Mesenchymal stem cell (in vitro differentiated cells and primary cell): ENCODE measurements around the gene LMNTD1. TPM values are rescaled to one million over a fixed set of nuclear protein-coding genes. Genes with fewer than 3 reads are reported as not detected.
"Not testable (repeated sequence)": the region's sequence is repeated elsewhere in the genome, so short reads cannot be mapped to it uniquely, and the experiment has no call there.

ENCODE experiments used
- DNase-seq: peaks from one replicate; pipeline ENCODE4 v3.0.0-alpha.2; 2013
- H2AFZ ChIP-seq: one replicate; pipeline ENCODE4 v1.6.1; 2013; ENCODE audit warnings: low read depth, mild to moderate bottlenecking, control low read depth, inconsistent platforms, low read length, moderate library complexity
- H2AK5ac ChIP-seq: 2 replicates; pipeline ENCODE4 v1.6.1; 2013; ENCODE audit warnings: low read length, moderate library complexity, mild to moderate bottlenecking, inconsistent platforms; ENCODE audit not compliant: severe bottlenecking
- H2BK120ac ChIP-seq: one replicate; pipeline ENCODE4 v1.6.1; 2013; ENCODE audit warnings: low read depth, mild to moderate bottlenecking, inconsistent platforms, low read length, moderate library complexity
- H2BK12ac ChIP-seq, 2 experiments: one replicate each; pipeline ENCODE4 v1.6.1; 2013; ENCODE audit warnings: inconsistent platforms in 2 of 2, low read length in 2 of 2, mild to moderate bottlenecking in 2 of 2, moderate library complexity in 2 of 2, control low read depth in 1 of 2
- H2BK15ac ChIP-seq: one replicate; pipeline ENCODE4 v1.6.1; 2013; ENCODE audit warnings: mild to moderate bottlenecking, low read depth, inconsistent platforms; ENCODE audit not compliant: poor library complexity, severe bottlenecking
- H2BK5ac ChIP-seq: 2 replicates; pipeline ENCODE4 v1.6.1; 2013; ENCODE audit warnings: low read depth, mild to moderate bottlenecking, low read length, control low read depth, inconsistent platforms; ENCODE audit not compliant: poor library complexity, severe bottlenecking
- H3K14ac ChIP-seq, 2 experiments: one replicate each; pipeline ENCODE4 v1.6.1; 2013; ENCODE audit warnings: inconsistent platforms in 2 of 2, low read length in 2 of 2, control low read depth in 1 of 2, mild to moderate bottlenecking in 1 of 2, moderate library complexity in 1 of 2
- H3K18ac ChIP-seq, 2 experiments: one replicate each; pipeline ENCODE4 v1.6.1; 2013; ENCODE audit warnings: inconsistent platforms in 2 of 2, low read length in 2 of 2, control low read depth in 1 of 2, low read depth in 1 of 2, mild to moderate bottlenecking in 1 of 2
- H3K23ac ChIP-seq, 2 experiments: one replicate each; pipeline ENCODE4 v1.6.1; 2013; ENCODE audit warnings: inconsistent platforms in 2 of 2, low read length in 2 of 2, mild to moderate bottlenecking in 2 of 2, moderate library complexity in 2 of 2, control low read depth in 1 of 2
- H3K27ac ChIP-seq: 2 replicates; pipeline ENCODE4 v1.5.1; 2013; ENCODE audit warnings: mild to moderate bottlenecking, moderate library complexity, low read length, control low read depth, inconsistent platforms; ENCODE audit not compliant: poor library complexity, severe bottlenecking
- H3K27me3 ChIP-seq, 2 experiments: 2 replicates each; pipeline versions ENCODE4 v1.6.1 to v1.7.0; 2013; ENCODE audit warnings: low read length in 2 of 2, mild to moderate bottlenecking in 2 of 2, moderate library complexity in 2 of 2, control low read depth in 1 of 2, inconsistent platforms in 1 of 2; ENCODE audit not compliant: control insufficient read depth in 1 of 2, insufficient read depth in 1 of 2
- H3K36me3 ChIP-seq, 2 experiments: 2 replicates each; pipeline versions ENCODE4 v1.6.1 to v1.7.0; 2013; ENCODE audit warnings: low read length in 2 of 2, control low read depth in 1 of 2, inconsistent platforms in 1 of 2, low read depth in 1 of 2, mild to moderate bottlenecking in 1 of 2; ENCODE audit not compliant: insufficient read depth in 2 of 2, control insufficient read depth in 1 of 2
- H3K4ac ChIP-seq, 2 experiments: one replicate each; pipeline ENCODE4 v1.6.1; 2013; ENCODE audit warnings: inconsistent platforms in 2 of 2, low read length in 2 of 2, mild to moderate bottlenecking in 2 of 2, moderate library complexity in 2 of 2, control low read depth in 1 of 2, low read depth in 1 of 2
- H3K4me1 ChIP-seq: 2 replicates; pipeline ENCODE4 v1.6.1; 2013; ENCODE audit warnings: low read depth, low read length, control low read depth; ENCODE audit not compliant: control insufficient read depth, insufficient read depth
- H3K4me2 ChIP-seq: 2 replicates; pipeline ENCODE4 v1.6.1; 2013; ENCODE audit warnings: low read length, mild to moderate bottlenecking, inconsistent platforms; ENCODE audit not compliant: poor library complexity, severe bottlenecking
- H3K4me3 ChIP-seq, 2 experiments: 2 replicates each; pipeline versions ENCODE4 v1.5.1 to v1.7.0; 2013; ENCODE audit warnings: low read length in 2 of 2, mild to moderate bottlenecking in 2 of 2, control low read depth in 1 of 2, low read depth in 1 of 2; ENCODE audit not compliant: insufficient read depth in 1 of 2
- H3K79me1 ChIP-seq: replicated peaks from 2 replicates; pipeline ENCODE4 v1.6.1; 2013; ENCODE audit warnings: mild to moderate bottlenecking, control low read depth, low read length, inconsistent platforms; ENCODE audit not compliant: poor library complexity, severe bottlenecking
- H3K9ac ChIP-seq: 2 replicates; pipeline ENCODE4 v1.7.0; 2013; ENCODE audit warnings: mild to moderate bottlenecking, low read length, moderate library complexity
- H3K9me3 ChIP-seq: 2 replicates; pipeline ENCODE4 v1.7.0; 2013; ENCODE audit warnings: mild to moderate bottlenecking, low read length; ENCODE audit not compliant: control insufficient read depth
- H4K8ac ChIP-seq: one replicate; pipeline ENCODE4 v1.6.1; 2013; ENCODE audit warnings: inconsistent platforms, mild to moderate bottlenecking, low read length, moderate library complexity
- H4K91ac ChIP-seq: one replicate; pipeline ENCODE4 v1.6.1; 2013; ENCODE audit warnings: mild to moderate bottlenecking, low read length, inconsistent platforms
- WGBS: methylation state at CpG from one replicate; pipeline ENCODE4 v1.1.7; 2013; ENCODE audit warnings: mixed read lengths; 5-methylcytosine and 5-hydroxymethylcytosine counted together
- polyA plus RNA-seq, 2 experiments: library from polyadenylated mRNA; stranded (reverse); fragments of 200-250 nt; gene quantifications; one replicate each; pipeline ENCODE4 v1.2.3, GENCODE V29; 2013

Gene LMNTD1, protein sequence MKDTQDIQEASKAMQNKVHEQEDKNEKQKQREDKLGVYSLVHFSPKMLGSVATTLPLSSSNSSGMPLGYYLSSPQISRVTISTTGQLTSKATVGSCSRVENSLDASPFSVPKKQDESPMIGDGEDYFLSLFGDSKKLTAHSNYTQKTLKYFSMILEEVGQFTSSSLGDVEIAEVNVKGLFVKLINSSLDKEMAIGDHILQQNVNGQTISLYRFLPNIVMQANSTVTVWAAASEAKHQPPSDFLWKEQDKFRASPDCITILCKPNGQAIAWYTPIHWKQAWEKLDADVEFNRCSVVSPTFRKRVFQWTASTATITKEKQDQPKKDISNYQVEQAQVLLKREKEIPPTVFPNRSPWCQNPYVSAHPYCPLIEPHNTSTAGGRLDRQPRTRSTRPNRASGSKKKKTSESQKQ
- polyA plus RNA-seq (2013, experiment 1 of 2): not detected
- polyA plus RNA-seq (2013, experiment 2 of 2): not detected

DNA sequence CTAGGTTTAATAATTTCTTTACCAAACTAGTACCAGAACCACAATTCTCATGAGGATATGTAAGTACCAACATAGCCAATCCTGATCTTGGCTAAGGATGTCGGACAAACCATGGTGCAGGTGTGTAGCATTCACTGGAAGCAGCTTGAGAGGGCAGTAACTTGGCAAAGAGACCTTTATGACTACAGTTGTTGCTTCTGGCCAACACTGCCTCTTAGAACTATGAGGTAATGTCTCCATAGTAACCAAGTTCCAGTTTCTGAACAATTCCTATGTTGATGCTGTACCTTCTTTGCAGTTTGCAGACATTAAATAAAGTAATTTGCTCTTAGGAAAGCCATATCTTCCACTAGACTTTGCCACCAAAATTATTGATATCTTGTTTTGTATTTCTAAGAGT is at the start of gene LMNTD1:
LMNTD1 (minus strand) TSS at position 186 of the 400 bp plus-strand sequence. CDS start 324 bp downstream, outside the sequence.
- no peak within 1 kb of the TSS for H3K23ac ChIP-seq
- no peaks in the 10 kb centered on the region for H3K79me1 ChIP-seq
- H3K27me3 ChIP-seq: no peaks in the 10 kb centered on the region
- no peaks in the 10 kb centered on the region for H3K4me1 ChIP-seq
- no peaks in the 10 kb centered on the region for H3K9me3 ChIP-seq
- no peak within 1 kb of the TSS for H2BK120ac ChIP-seq
- peak within 1 kb of the TSS; percentile 19 for H3K27ac ChIP-seq
- no peak within 1 kb of the TSS for H3K4ac ChIP-seq
- no peak within 1 kb of the TSS for H2AK5ac ChIP-seq
- peak; percentile 12 for DNase-seq
- H3K14ac ChIP-seq: no peak within 1 kb of the TSS
- no peak within 1 kb of the TSS for H2AFZ ChIP-seq
- no peak within 1 kb of the TSS for H2BK12ac ChIP-seq
- no peak within 1 kb of the TSS for H2BK15ac ChIP-seq
- no peaks in the 10 kb centered on the region for H3K36me3 ChIP-seq
- H3K18ac ChIP-seq: no peak within 1 kb of the TSS
- WGBS: 0% methylated on average over 1 of the region's 1 CpG
- no peak within 1 kb of the TSS for H2BK5ac ChIP-seq
- H4K8ac ChIP-seq: no peak within 1 kb of the TSS
- H3K9ac ChIP-seq: peak within 1 kb of the TSS; percentile 73
- H3K4me2 ChIP-seq: no peak within 1 kb of the TSS
- H4K91ac ChIP-seq: no peak within 1 kb of the TSS
- no peak within 1 kb of the TSS for H3K4me3 ChIP-seq

GRCh38 chr12:25598956-25599355 is 45.9 kb upstream of the LMNTD1 start:
- no peak overlapping the region for H4K91ac ChIP-seq
- no peak overlapping the region for H3K23ac ChIP-seq
- WGBS: 74% methylated on average over 3 of the region's 3 CpGs
- H3K4me2 ChIP-seq: no peak overlapping the region
- no peak overlapping the region for H3K9ac ChIP-seq
- no peak overlapping the region for H2AFZ ChIP-seq
- no peak overlapping the region for H2AK5ac ChIP-seq
- H3K14ac ChIP-seq: no peak overlapping the region
- H3K18ac ChIP-seq: no peak overlapping the region
- no peak overlapping the region for H2BK5ac ChIP-seq
- H2BK12ac ChIP-seq: no peak overlapping the region
- H3K27ac ChIP-seq: no peak overlapping the region
- DNase-seq: no peak
- H3K4me3 ChIP-seq: no peak overlapping the region
- no peak overlapping the region for H4K8ac ChIP-seq
- H3K9me3 ChIP-seq: peaks cover 19% of the 10 kb centered on the region
- no peak overlapping the region for H3K4ac ChIP-seq
- no peaks in the 10 kb centered on the region for H3K4me1 ChIP-seq
- no peaks in the 10 kb centered on the region for H3K27me3 ChIP-seq
- no peaks in the 10 kb centered on the region for H3K36me3 ChIP-seq
- H3K79me1 ChIP-seq: no peaks in the 10 kb centered on the region
- H2BK15ac ChIP-seq: no peak overlapping the region
- no peak overlapping the region for H2BK120ac ChIP-seq

- H4K91ac ChIP-seq, H3K23ac ChIP-seq, H3K27ac ChIP-seq, H3K36me3 ChIP-seq, H3K27me3 ChIP-seq, H3K79me1 ChIP-seq, H2BK15ac ChIP-seq, H2BK12ac ChIP-seq, H3K4ac ChIP-seq, DNase-seq, H2BK5ac ChIP-seq, H3K18ac ChIP-seq, H4K8ac ChIP-seq, H3K14ac ChIP-seq, H3K4me1 ChIP-seq, H2AFZ ChIP-seq, H3K9ac ChIP-seq, H2AK5ac ChIP-seq, H2BK120ac ChIP-seq, H3K4me3 ChIP-seq, H3K4me2 ChIP-seq: not testable (repeated sequence)
- H3K9me3 ChIP-seq: peaks cover 19% of the 10 kb centered on the region
These were observed 42.4 kb upstream of the LMNTD1 start for GRCh38 chr12:25595496-25595895.

DNA sequence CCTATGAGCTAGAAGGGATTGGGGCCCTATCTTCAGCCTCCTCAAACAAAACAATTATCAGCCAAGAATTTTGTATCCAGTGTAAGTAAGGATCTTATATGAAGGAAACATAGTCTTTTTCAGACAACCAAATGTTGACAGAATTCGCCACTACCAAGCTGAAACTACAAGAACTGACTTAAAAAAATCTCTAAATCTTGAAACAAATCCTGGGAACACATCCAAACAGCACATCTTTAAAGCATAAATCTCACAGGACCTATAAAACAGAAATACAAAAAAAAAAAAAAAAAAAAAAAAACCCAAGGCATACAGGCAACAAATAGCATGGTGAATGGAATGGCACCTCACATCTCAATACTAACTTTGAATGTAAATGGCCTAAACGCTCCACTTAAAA is 41.3 kb upstream of the LMNTD1 start:
- Histone ChIP-seq H3K27ac (no peak overlapping the region), H3K4ac (no peak overlapping the region), H4K8ac (no peak overlapping the region), H2BK5ac (no peak overlapping the region), H3K4me2 (no peak overlapping the region), H2AK5ac (no peak overlapping the region), H4K91ac (no peak overlapping the region), H3K9me3 (peaks cover 16% of the 10 kb centered on the region), H3K27me3 (no peaks in the 10 kb centered on the region), H3K4me3 (no peak overlapping the region), H3K79me1 (no peaks in the 10 kb centered on the region), H2BK12ac (no peak overlapping the region), H3K9ac (no peak overlapping the region), H3K14ac (no peak overlapping the region), H2BK15ac (no peak overlapping the region), H2AFZ (no peak overlapping the region), H3K4me1 (no peaks in the 10 kb centered on the region), H3K36me3 (no peaks in the 10 kb centered on the region), H3K18ac (no peak overlapping the region), H2BK120ac (no peak overlapping the region), H3K23ac (no peak overlapping the region)
- no peak for DNase-seq
- WGBS: 90% methylated on average over 2 of the region's 2 CpGs
